Activated naive CD8-positive, alpha-beta T cell treated with anti-CD3 and anti-CD28 coated beads, Interleukin-2, amount 10 ng/mL, durations not matched to agents 7 days and 5 days (primary cell): ENCODE measurements around the gene WNT16. TPM values are rescaled to one million over a fixed set of nuclear protein-coding genes. Genes with fewer than 3 reads are reported as not detected.
"Not testable (repeated sequence)": the region's sequence is repeated elsewhere in the genome, so short reads cannot be mapped to it uniquely, and the experiment has no call there.

ENCODE experiments used
- ATAC-seq: fragments of 150-1000 bp; cut with Tn5 transposase; one replicate; pipeline ENCODE4 v1.10.0; 2021; ENCODE audit warnings: low read depth, moderate library complexity
- POLR2A ChIA-PET: fragments of 350-600 bp; sonication (Branson Sonifier 250); formaldehyde crosslinking; loops from one replicate; lab custom pipeline; 2021; ENCODE audit warnings: antibody characterized with exemption; lab: Charles Lee
- DNase-seq: peaks from one replicate; pipeline ENCODE4 v3.0.0; 2021
- H3K27ac Mint-ChIP-seq: one replicate; pipeline ENCODE4 v1.8.0; 2022; ENCODE audit warnings: mild to moderate bottlenecking, mixed read lengths
- H3K27me3 Mint-ChIP-seq: one replicate; pipeline ENCODE4 v1.8.0; 2022; ENCODE audit warnings: mild to moderate bottlenecking, moderate library complexity, mixed read lengths
- H3K36me3 Mint-ChIP-seq: one replicate; pipeline ENCODE4 v1.8.0; 2021; ENCODE audit warnings: mild to moderate bottlenecking, mixed read lengths
- H3K4me1 Mint-ChIP-seq: one replicate; pipeline ENCODE4 v1.8.0; 2021; ENCODE audit warnings: mixed read lengths
- H3K4me3 Mint-ChIP-seq: one replicate; pipeline ENCODE4 v1.8.0; 2022; ENCODE audit warnings: mild to moderate bottlenecking, moderate library complexity, mixed read lengths
- H3K9me3 Mint-ChIP-seq: one replicate; pipeline ENCODE4 v1.8.0; 2021; ENCODE audit warnings: mixed read lengths
- total RNA-seq, 2 experiments: library from RNA; stranded (reverse); gene quantifications; one replicate each; pipeline ENCODE4 v1.2.3, GENCODE V29; 2021

The WNT16 gene, protein sequence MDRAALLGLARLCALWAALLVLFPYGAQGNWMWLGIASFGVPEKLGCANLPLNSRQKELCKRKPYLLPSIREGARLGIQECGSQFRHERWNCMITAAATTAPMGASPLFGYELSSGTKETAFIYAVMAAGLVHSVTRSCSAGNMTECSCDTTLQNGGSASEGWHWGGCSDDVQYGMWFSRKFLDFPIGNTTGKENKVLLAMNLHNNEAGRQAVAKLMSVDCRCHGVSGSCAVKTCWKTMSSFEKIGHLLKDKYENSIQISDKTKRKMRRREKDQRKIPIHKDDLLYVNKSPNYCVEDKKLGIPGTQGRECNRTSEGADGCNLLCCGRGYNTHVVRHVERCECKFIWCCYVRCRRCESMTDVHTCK
- not detected for total RNA-seq

GRCh38 chr7:121328508-121329190 is at the start of gene WNT16:
Gene WNT16, plus strand, starts transcription at chr7:121329000. Its CDS starts 293 bp downstream, at chr7:121329293.
- DNase-seq (no peak), ATAC-seq (no peak)
- Mint-ChIP-seq H3K4me3 (peak within 1 kb of the TSS; percentile 61), H3K27ac (no peak within 1 kb of the TSS), H3K4me1 (peaks cover 10% of the 10 kb centered on the region), H3K36me3 (no peaks in the 10 kb centered on the region), H3K27me3 (peaks cover 69% of the 10 kb centered on the region), H3K9me3 (no peaks in the 10 kb centered on the region)
- POLR2A ChIA-PET, result no interaction called here

DNA sequence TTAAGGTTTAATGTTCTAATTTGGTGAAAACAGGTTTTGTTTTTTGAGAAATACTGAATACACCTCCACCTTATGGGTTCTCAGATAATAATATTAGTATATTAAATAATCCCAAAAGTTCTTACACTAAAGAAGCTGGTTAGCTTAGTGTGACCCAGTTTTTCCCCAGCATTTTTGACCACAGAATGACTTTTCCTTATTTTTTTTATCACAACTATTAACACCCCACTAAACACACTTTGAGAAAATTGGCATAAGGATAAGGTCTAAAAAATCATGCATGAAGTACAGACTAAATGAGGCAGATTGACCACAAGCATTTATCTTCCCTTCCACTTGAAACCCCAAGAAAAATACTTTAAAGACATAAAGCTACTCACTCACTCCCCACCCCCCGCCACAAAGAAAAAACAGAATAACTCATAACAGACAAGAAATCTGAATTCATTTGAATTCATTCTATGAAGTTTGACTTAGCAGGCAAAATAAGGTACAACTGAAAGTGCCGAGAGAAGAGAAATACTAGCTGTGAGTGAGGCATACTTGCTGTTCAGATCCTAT is 49.7 kb upstream of the WNT16 start:
- ATAC-seq (no peak), DNase-seq (no peak)
- Mint-ChIP-seq H3K9me3 (peaks cover 4% of the 10 kb centered on the region), H3K27ac (no peak overlapping the region), H3K27me3 (peaks cover 5% of the 10 kb centered on the region), H3K4me3 (no peak overlapping the region), H3K4me1 (peaks cover 3% of the 10 kb centered on the region), H3K36me3 (no peaks in the 10 kb centered on the region)
- POLR2A ChIA-PET, result no interaction called here

GRCh38 chr7:121279822-121280221 is 49.0 kb upstream of the WNT16 start:
- H3K4me3 Mint-ChIP-seq, result no peak overlapping the region
- peaks cover 3% of the 10 kb centered on the region for H3K4me1 Mint-ChIP-seq
- no peak for DNase-seq
- no peak overlapping the region for H3K27ac Mint-ChIP-seq
- H3K36me3 Mint-ChIP-seq, result no peaks in the 10 kb centered on the region
- POLR2A ChIA-PET, result no interaction called here
- ATAC-seq, result no peak
- peaks cover 5% of the 10 kb centered on the region for H3K9me3 Mint-ChIP-seq
- H3K27me3 Mint-ChIP-seq, result peaks cover 5% of the 10 kb centered on the region

DNA sequence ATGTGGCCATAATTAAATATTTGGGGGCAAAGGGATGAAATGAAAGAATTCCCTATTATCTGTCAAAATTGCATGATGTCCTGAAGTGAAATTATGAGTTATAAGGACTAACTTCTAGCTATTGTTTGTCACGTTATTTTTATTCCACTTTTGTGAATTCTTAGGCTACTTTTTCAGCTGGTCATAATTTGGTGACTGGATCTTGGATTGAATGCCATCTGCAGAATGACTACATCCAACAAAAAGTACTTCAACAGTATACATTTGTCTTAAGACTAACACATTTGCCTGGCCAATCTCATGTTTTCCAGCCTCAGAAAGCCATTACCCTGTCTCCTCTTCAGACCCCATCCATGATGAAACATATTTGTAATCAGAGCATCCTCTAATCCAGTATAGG is 48.1 kb upstream of the WNT16 start:
- H3K27ac Mint-ChIP-seq, result no peak overlapping the region
- peaks cover 5% of the 10 kb centered on the region for H3K27me3 Mint-ChIP-seq
- DNase-seq (no peak), ATAC-seq (no peak)
- no peaks in the 10 kb centered on the region for H3K36me3 Mint-ChIP-seq
- H3K4me1 Mint-ChIP-seq, result peaks cover 3% of the 10 kb centered on the region
- H3K9me3 Mint-ChIP-seq, result peaks cover 10% of the 10 kb centered on the region
- no peak overlapping the region for H3K4me3 Mint-ChIP-seq
- POLR2A ChIA-PET, result no interaction called here

GRCh38 chr7:121282129-121282528 is 46.7 kb upstream of the WNT16 start:
- Mint-ChIP-seq H3K9me3 (peaks cover 12% of the 10 kb centered on the region), H3K27me3 (peaks cover 2% of the 10 kb centered on the region), H3K4me1 (peaks cover 3% of the 10 kb centered on the region), H3K27ac (no peak overlapping the region), H3K36me3 (no peaks in the 10 kb centered on the region), H3K4me3 (no peak overlapping the region)
- POLR2A ChIA-PET, result no interaction called here
- DNase-seq, result no peak
- no peak for ATAC-seq

DNA sequence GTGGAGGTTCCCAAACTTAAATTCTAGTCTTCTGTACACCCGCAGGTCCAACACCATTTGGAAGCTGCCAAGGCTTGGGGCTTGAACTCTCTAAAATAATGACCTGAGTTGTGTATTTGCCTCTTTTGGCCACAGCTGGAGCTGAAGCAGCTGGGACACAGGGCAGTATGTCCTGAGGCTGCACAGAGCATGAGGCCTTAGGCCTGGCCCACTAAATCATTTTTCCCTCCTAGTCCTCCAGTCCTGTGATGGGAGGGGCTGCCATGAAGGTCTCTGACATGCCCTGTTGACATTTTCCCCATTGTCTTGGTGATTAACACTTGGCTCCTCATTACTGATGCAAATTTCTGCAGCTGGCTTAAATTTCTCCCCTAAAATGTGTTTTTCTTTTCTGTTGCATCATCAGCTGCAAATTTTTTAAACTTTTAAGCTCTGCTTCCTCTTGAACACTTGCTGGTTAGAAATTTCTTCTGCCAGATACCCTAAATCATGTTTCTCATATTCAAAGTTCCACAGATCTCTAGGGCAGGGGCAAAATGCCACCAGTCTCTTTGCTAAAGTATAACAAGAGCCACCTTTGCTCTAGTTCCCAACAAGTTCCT is 43.6 kb upstream of the WNT16 start:
- Mint-ChIP-seq H3K36me3 (no peaks in the 10 kb centered on the region), H3K27ac (no peak overlapping the region)
- POLR2A ChIA-PET, result no interaction called here

GRCh38 chr7:121286186-121286585 is 42.6 kb upstream of the WNT16 start:
- Mint-ChIP-seq H3K27me3 (peaks cover 2% of the 10 kb centered on the region), H3K36me3 (no peaks in the 10 kb centered on the region), H3K4me3 (no peak overlapping the region), H3K27ac (no peak overlapping the region), H3K9me3 (peaks cover 12% of the 10 kb centered on the region), H3K4me1 (no peaks in the 10 kb centered on the region)
- ATAC-seq (no peak), DNase-seq (no peak)
- POLR2A ChIA-PET, result no interaction called here

More for the DNA sequence above, 43.6 kb upstream of the WNT16 start:
- ATAC-seq, result no peak
- Mint-ChIP-seq H3K27me3 (peaks cover 2% of the 10 kb centered on the region), H3K4me1 (no peaks in the 10 kb centered on the region), H3K4me3 (no peak overlapping the region), H3K9me3 (peaks cover 12% of the 10 kb centered on the region)
- DNase-seq, result no peak

DNA sequence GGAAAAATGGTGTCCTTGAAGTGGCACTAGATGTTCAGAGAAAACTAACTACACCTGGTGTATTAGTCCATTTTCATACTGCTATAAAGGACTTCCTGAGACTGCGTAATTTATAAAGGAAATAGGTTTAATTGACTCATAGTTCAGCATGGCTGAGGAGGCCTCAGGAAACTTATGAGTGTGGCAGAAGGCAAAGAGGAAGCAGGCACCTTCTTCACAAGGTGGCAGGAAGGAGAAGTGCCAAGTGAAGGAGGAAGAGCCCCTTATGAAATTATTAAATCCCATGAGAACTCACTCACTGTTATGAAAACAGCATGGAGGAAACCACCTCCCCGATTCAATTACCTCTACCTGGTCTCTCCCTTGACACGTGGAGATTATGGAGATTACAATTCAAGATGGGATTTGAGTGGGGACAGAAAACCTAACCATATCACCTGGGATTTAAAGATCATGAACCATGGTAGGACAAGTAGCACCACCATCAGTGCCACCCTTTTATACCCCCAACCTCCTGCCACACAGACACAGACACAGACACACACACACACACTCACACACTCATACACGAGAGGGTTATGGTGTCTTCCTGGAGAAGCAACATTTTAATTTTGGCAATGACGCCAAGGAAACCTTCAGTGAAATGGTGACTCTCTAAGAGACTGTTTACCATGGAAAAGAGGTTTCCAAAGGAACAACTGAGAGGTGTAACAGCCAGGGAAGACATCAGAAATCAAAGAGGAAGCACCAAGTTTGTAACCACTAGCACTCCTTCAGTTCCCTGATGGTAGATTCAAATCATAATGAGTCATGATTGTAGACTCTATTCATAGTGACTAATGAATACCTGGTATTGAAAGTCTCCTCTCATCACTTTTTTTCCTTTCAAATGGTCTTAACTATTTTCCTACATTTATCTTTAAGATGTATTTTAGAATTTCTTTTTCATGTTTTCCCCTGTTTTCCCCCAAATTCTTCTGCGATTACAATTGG is 41.8 kb upstream of the WNT16 start:
- Mint-ChIP-seq H3K4me1 (no peaks in the 10 kb centered on the region), H3K27me3 (peaks cover 2% of the 10 kb centered on the region), H3K4me3 (no peak overlapping the region), H3K36me3 (no peaks in the 10 kb centered on the region), H3K9me3 (peaks cover 12% of the 10 kb centered on the region), H3K27ac (no peak overlapping the region)
- DNase-seq, result no peak
- POLR2A ChIA-PET, result no interaction called here
- no peak for ATAC-seq

GRCh38 chr7:121288894-121289293 is 39.9 kb upstream of the WNT16 start:
- no peaks in the 10 kb centered on the region for H3K4me1 Mint-ChIP-seq
- POLR2A ChIA-PET, result no interaction called here
- H3K27me3 Mint-ChIP-seq, result no peaks in the 10 kb centered on the region
- H3K4me3 Mint-ChIP-seq, result no peak overlapping the region
- H3K36me3 Mint-ChIP-seq, result no peaks in the 10 kb centered on the region
- H3K27ac Mint-ChIP-seq, result no peak overlapping the region
- ATAC-seq, result no peak
- H3K9me3 Mint-ChIP-seq, result peaks cover 10% of the 10 kb centered on the region
- DNase-seq, result no peak

GRCh38 chr7:121289930-121290329 is 38.9 kb upstream of the WNT16 start:
- H3K4me1 Mint-ChIP-seq, H3K27me3 Mint-ChIP-seq, ATAC-seq, DNase-seq, H3K4me3 Mint-ChIP-seq, H3K36me3 Mint-ChIP-seq, H3K27ac Mint-ChIP-seq, H3K9me3 Mint-ChIP-seq, POLR2A ChIA-PET: not testable (repeated sequence)

GRCh38 chr7:121294448-121294992 is 34.3 kb upstream of the WNT16 start:
- no peak for DNase-seq
- Mint-ChIP-seq H3K4me1 (no peaks in the 10 kb centered on the region), H3K9me3 (no peaks in the 10 kb centered on the region), H3K36me3 (no peaks in the 10 kb centered on the region), H3K4me3 (no peak overlapping the region), H3K27me3 (peaks cover 3% of the 10 kb centered on the region), H3K27ac (no peak overlapping the region)
- POLR2A ChIA-PET, result no interaction called here
- ATAC-seq, result no peak

DNA sequence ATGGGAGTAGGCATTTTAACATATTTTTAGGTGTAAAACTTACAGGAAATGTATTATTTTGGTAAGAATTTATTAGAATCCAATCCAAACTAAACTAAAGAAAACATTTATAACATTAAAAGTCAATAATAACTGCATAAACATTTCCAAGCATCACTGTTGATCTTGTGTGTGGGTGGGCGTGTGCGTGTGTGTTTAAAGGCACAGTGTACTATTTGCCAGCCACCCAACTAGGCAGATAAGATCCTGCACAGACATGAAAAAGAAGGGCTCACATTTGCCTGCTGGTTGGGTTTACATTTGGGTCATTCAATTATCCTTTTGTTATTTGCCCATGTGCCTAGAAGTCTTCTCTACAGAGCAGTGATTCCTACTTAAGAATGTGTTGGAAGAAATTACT is 31.0 kb upstream of the WNT16 start:
- H3K36me3 Mint-ChIP-seq, result no peaks in the 10 kb centered on the region
- H3K9me3 Mint-ChIP-seq, result no peaks in the 10 kb centered on the region
- no peak overlapping the region for H3K27ac Mint-ChIP-seq
- H3K27me3 Mint-ChIP-seq, result peaks cover 5% of the 10 kb centered on the region
- DNase-seq, result no peak
- POLR2A ChIA-PET, result no interaction called here
- H3K4me3 Mint-ChIP-seq, result no peak overlapping the region
- no peaks in the 10 kb centered on the region for H3K4me1 Mint-ChIP-seq
- no peak for ATAC-seq
